Stimulated activated CD8-positive, alpha-beta memory T cell treated with anti-CD3 and anti-CD28 coated beads, Interleukin-15, amount 100 ng/mL, for 48 hours (primary cell): ENCODE results near the gene PI4KA.
"Not testable (repeated sequence)": the region's sequence is repeated elsewhere in the genome, so short reads cannot be mapped to it uniquely, and the experiment has no call there.

ENCODE experiments used
- DNase-seq, 2 donors: peaks; one replicate each; pipeline ENCODE4 v3.0.0-alpha.2; 2020; ENCODE audit warnings: low read depth in 2 of 2

The PI4KA gene

DNA sequence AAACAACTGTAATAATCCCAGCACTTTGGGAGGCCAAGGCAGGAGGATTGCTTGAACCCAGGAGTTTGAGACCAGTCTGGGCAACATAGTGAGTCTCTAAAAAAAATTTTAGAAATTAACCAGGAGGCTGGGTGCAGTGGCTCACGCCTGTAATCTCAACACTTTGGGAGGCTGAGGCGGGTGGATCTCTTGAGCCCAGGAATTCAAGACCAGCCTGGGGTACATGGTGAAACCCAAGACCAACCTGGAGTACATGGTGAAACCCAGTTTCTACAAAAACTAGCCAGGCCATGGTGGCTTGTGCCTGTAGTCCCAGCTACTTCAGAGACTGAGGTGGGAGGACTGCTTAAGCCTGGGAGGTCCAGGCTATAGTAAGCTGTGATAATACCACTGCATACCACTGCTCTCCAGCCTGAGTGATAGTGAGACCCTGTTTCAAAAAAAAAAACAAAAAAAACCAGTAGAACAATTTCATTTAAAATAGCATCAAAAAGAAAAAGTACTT is 11.2 kb downstream of the PI4KA start:
- no peak for DNase-seq

DNA sequence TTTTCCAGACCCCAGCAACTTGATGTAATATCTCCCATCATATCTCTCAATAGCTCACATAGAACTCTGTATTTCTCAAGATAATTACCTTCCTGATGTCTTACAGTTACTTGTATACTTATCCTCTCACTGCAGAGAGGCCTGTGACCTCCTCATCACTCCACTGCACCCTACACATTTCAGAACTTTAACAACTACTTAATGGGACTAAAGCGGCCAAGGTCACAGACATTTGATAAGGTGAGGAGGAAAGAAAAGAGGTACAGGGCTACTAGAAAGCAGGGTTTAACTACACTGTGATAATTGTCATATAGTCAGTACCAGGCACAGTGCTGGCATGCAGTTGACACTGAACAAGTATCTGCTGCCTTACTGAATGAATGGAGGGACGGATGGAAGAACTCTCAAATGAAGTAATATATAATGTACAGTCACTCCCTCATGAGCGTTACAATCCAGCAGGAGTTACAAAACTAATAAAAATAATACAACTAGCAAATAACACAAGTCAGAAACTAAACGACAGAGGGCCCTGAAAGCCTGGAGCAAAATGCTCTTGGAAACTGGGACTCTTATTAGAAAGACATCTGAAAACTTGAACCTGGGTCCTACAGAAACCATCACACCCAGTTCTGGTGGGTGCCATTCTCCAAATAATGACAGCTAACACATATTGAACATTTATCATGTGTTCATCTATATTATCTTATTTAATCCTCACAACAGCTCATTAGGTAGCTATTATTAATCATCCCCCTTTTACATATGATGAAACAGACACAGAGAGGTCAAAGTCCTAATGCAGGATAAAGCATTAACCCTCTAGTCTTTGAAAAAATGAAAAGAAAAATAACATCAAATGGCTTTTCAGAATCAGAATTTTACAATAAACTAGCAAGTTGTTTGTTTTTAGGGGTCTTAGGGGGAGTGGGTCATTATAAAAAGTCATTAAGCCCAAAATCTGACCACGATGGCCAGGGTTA is 14.3 kb downstream of the PI4KA start:
- DNase-seq = no peak

DNA sequence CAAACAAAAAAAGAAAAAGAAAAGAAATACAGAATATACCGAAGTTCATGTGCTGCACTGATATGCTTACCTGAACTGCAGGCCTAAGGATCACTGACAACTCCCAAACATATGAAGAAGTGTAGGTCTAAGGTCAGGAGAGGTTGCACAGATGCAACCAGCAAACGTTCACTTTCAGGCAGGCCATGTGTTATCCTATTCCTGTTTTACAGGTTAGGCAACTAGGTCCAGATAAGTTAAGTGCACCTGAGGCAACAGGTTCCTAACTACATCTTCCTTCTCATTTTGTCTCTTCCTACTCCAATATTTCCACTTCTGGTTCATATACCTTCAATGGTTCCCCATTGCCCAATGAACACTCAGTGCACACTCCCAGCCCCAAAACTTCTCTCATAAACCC is 15.1 kb downstream of the PI4KA start:
- no peak for DNase-seq

DNA sequence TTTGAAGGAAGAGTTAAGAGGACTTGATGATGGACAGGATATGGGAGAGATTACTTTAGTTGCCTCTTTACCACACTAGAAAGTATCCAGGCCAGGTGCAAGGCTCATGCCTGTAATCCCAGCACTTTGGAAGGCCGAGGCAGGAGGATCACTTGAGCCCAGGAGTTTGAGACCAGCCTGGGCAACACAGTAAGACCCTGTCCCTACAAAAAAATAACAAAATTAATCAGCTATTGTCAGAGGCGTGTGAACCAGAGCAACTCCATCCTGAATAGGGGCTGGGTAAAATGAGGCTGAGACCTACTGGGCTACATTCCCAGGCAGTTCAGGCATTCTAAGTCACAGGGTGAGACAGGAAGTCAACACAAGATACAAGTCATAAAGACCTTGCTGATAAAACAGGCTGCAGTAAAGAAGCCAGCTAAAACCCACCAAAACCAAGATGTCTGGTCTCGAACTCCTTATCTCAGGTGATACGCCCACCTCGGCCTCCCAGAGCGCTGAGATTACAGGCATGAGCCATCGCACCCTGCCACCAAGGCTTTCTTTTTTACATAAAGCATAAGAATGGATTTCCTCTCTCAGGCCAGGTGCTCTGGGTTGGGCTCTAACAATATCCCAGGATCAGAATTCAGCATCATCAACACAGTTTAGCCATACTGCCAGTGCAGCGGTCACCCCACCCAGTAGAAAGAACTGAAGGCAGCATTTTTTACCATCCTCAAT is 17.8 kb downstream of the PI4KA start:
- peak in 1 of 2 donors; percentile 21 for DNase-seq

DNA sequence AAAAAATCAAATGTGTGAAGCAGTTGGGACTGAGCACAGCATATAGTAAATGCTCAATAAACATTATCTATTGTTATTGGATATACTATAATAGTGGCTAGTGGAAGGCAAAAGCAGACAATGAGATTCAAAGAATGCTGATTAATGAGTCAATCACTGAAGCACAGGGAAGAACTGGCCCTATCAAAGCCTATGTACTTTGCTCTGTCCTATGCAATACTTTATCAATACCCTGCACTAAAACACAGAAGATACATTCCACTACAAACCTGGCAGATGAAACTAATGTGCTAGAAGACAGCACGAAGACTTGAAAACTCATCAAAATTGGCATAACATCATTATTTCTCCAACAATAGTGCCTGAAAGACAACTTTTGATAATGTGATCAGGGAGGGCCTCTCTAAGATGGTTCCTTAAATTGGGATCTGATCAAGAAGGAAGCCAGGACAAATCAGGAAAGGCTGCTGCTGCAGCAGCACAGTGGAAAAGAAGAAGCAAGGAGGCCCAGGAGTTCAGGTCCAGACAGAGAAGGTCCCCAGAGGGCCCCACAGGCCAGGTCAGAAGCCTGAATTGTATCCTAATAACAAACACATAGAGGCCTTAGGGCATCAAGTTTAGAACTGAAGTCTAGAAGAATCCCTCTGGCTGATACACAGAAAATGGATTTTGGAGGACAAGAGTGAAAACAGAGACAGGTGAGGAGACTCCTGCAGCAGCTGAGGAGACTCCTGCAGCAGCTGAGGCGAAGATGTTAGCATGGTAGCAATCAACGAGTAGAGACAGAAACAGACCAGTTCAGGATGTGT is 18.6 kb downstream of the PI4KA start:
- no peak for DNase-seq

DNA sequence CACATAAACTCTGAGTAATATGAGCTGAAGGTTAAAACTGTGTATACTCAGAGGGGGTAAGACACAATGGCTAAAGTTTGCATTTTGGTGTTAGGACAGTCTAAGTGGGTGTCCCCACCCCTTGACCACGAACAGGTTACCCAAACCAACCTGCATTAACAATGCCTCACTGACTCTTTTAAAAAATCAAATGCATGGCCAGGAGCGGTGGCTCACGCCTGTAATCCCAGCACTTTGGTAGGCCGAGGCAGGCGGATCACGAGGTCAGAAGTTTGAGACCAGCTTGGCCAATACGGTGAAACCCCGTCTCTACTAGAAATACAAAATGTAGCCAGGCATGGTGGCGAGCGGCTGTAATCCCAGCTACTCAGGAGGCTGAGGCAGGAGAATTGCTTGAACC is 19.3 kb downstream of the PI4KA start:
- DNase-seq = not testable (repeated sequence)

DNA sequence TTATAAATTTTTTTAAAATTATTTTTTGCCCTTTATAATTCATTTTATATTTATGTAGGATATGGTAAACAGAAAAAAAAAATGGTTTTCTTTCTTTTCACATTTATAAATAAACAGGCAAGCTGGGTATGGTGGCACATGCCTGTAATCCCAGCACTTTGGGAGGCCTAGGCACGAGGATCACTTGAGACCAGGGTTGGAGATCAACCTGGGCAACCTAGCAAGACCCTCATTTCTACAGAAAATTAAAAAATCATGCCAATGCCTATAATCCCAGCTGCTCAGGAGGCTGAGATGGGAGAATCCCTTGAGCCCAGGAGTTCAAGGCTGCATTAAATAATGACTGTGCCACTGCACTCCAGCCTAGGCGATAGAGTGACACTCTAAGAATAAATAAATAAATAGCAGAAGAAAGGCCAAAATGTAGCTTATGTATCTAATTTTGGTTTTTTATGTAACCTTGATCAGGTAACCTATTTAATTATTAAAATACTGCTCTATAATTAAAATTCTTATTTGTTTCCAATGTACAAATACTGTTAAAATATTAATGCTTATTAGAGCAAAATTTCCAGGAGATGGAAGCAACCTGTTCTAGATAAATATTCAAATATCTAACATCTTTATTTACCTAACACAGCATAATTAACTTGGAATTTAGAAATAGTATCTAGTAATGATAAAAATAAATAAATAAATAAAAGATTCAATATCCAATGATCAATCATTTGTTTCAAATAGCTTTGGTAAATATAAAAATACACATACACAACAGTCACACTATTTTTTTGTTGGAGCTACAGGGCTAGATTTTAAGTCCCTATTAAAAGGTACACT is 21.4 kb downstream of the PI4KA start:
- no peak for DNase-seq

DNA sequence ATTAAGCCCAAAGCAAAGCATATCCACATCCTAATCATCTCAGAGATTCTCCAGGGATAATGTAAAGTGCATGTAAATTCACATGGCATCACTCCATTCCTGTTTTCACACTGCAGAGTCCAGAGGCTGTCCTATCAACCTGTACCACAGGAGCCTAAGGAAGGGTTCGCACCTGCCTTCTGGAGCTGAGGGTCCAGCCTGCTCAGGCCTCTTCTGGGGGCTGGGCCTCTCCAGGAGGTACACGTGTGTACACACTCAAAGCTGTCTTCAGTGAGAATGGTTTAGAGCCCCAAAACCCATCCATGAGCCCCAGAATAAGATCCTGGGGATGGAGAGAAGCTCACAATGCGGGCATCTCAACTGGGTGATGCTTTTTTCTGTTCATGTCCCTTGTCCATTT is 23.9 kb downstream of the PI4KA start:
- no peak for DNase-seq

DNA sequence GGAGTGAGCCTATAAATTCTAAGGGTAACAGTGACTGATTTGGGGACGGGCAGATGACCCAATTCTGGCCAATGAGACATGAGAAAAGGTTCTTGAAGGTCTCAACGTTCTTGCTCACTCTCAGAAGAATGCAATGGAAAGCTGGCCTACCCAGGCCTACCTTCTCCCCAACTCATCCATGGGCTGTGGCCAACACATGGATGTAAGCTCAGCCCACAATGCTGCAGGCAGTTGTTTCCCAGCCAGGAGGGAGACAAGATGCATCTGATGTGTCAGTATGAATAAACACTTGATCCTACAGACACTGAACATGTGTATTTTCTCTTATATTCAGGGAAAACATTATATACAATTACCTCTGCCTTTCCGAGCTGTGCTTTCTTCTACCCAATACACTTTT is 24.4 kb downstream of the PI4KA start:
- no peak for DNase-seq

DNA sequence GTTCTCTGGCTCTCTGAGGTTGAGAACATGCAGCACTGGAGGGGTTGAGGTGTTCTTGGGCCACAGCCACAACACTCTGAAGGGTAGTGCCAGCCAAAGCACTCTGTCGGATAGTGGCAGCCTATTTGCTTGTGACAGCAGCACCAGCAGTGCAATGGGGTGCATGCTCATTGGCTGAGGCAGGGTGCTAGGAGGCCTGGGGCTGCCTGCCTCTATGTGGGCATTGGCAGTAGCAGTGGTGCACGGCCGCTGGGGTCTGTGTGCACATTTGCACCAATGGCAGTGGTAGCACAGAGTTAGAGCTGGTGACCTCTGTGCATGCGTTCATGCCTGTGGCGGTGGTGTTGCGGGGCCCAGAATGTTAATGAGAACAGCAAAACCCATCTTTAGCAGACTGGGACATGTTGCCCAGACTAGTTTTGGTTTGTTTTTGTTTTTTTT is 25.4 kb downstream of the PI4KA start:
- DNase-seq = no peak

DNA sequence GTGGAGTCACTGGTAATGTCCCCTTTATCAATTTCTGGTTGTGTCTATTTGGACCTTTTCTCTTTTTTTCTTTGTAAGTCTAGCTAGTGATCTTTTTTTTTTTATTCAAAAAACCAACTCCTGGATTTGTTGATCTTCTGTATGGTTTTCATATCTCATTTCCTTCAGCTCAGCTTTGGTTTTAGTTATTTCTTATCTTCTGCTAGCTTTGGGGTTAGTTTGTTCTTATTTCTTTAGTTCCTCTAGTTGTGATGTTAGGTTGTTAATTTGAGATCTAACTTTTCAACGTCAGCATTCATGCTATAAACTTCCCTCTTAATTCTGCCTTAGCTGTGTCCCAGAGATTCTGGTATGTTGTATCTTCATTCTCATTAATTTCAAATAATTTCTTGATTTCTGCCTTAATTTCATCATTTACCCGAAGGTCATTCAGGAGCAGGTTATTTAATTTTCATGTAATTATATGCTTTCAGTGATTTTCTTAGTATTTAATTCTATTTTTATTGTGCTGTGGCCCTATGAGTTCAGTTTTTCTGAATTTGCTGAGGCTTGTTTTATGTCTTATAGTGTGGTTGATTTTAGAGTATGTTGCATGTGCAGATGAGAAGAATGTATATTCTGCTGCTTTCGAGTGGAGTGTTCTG is 29.0 kb downstream of the PI4KA start:
- DNase-seq = no peak

DNA sequence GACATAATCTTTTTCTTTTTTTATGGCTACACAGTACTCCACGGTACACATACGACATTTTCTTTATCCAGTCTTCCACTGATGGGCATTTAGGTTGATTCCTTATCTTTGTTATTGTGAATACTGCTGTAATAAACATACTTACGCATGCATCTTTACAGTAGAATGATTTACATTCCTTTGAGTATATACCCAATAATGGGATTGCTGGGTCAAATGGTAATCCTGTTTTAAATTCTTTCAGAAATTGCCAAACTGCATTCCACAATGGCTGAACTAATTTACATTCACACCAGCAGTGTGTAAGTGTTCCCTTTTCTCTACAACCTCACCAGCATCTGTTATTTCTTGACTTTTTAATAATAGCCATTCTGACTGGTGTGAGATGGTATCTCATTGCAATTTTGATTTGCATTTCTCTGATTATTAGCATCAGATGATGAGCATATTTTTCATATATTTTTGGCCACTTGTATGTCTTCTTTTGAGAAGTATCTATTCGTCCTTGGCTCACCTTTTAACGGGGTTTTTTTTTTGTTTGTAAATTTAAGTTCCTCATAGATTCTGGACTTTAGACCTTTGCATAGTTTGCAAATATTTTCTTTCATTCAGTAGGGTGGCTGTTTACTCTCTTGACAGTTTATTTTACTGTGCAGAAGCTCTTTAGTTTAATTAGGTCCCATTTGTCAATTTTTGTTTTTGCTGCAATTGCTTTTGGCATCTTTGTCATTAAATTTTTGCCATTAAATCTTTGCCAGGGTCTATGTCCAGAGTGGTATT is 32.0 kb downstream of the PI4KA start:
- not testable (repeated sequence) for DNase-seq

DNA sequence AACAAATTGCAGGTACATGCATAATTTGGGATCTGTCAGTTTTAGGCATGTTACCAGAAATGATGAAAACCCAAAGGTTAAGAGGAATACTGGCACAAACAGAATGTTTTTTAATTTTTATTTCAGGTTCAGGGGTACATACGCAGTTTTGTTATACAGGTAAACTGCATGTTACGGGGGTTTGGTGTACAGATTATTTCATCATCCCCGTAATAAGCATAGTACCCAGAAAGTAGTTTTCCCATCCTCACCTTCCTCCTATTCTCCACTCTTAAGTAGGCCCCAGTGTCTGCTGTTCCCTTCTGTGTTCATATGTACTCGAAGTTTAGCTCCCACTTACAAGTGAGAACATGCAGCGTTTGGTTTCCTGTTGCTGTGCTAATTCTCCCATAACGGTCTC is 33.0 kb downstream of the PI4KA start:
- DNase-seq = no peak

DNA sequence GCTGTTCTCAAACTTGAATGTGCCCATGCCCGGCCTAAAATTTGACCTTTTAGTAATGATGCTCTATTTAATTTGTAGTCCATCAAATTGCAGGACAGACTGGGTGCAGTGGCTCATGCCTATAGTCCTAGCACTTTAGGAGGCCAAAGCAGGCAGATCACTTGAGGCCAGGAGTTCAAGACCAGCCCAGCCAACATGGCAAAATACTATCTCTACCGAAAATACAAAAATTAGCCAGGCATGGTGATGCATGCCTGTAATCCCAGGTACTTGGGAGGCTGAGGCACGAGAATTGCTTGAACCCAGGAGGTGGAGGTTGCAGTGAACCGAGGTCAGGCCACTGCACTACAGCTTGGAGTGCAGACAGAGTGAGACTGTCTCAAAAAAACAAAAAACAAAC is 33.4 kb downstream of the PI4KA start:
- not testable (repeated sequence) for DNase-seq

DNA sequence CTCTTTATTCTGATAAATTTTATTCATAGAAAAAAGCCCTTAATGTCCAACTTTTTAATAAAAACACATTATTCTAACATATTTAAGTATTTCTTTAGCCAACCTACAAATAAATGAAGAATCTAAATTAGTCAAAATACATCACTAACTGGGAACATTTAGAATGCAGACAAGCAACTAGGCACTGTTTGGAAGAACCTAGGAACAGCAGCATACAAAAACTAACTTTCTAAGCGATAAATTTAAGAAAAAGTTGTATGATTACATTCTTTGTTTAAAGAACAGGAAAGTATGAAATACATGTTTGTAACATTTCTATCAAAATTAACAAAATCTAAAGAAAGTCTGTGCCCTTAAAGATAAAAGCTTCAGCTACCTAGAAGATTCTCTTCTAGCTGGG is 35.3 kb downstream of the PI4KA start:
- no peak for DNase-seq

DNA sequence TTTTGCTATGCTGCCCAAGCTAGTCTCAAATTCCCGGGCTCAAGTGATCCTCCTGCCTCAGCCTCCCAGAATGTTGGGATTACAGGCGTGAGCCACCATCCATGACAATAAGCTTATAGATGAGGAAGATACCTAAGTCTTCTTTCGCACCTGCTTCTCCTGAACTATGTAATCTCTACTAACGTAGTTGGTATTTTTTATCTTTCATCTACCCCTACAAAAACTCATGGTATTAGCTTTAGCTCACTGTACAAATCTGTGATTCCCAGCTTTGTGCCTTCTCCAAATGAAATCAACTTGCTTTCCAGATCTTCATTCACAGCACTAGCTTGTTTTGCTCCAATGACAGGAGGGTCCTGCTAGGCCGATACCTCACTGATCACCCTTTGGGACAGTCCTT is 36.4 kb downstream of the PI4KA start:
- DNase-seq = no peak

DNA sequence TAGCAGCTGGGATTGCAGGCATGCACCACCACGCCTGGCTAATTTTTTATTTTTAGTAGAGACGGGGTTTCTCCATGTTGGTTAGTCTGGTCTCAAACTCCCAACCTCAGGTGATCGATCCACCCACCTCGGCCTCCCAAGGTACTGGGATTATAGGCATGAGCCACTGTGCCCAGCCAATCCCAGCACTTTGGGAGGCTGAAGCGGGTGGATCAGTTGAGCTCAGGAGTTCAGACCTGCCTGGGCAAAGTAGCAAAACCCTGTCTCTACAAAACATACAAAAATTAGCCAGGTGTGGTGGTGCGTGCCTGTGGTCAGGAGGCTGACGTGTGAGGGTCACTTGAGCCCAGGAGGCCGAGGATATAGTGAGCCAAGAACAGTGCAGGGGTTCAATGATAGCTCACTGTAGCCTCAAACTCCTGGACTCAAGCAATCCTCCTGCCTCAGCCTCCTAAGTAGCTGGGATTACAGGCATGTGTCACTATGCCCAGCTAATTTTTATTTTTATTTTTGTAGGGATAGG is 36.8 kb downstream of the PI4KA start:
- DNase-seq = not testable (repeated sequence)

DNA sequence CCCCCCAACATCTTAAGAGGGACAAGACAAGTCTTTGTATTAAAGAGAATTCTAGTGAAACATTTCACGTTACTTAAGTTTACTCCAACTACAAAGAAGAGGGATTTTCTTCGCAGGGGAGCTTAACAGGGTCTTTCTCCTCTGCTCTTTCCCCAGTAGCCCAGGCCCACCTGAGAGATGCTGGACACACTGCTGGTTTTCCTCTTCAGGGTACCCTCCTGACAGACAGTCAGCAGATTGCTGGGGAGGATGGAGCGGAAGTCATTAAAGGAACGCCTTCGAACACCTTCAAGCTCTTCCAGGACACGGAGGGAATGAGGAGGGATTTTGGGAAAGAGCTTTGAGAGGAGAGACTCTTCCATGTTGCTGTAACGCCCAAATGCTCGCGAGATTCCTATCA is 39.1 kb downstream of the PI4KA start:
- DNase-seq = no peak

DNA sequence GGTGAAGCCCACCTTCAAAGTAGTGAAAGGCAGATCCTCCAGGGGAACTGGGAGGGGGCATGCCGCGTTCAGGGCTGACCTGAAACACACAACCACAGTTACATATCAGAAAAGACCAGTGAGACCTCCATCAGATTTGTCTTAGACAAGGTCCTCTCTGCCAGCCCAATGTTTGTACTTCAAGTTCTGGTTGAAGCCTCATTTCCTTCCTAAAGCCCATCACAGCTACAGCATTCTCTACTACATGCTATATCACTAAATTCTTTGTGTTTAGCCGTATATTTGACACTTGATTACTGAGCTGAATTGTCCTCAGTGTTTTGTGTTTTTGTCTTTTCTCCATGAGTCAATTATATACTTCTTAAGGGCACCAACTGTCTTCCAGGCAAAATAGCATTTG is 40.1 kb downstream of the PI4KA start:
- DNase-seq = no peak
